Ammon's horn (tissue), 1 donor: Measurements from ENCODE around the gene ROBO2.

Source experiments
- DNase-seq: peaks from one replicate; pipeline ENCODE4 v3.0.0-alpha.2; 2016; ENCODE audit warnings: low spot score

Gene ROBO2

GRCh38 chr3:77052051-77052501 lies 12.2 kb downstream of the ROBO2 start:
- DNase-seq = peak; percentile 4

DNA sequence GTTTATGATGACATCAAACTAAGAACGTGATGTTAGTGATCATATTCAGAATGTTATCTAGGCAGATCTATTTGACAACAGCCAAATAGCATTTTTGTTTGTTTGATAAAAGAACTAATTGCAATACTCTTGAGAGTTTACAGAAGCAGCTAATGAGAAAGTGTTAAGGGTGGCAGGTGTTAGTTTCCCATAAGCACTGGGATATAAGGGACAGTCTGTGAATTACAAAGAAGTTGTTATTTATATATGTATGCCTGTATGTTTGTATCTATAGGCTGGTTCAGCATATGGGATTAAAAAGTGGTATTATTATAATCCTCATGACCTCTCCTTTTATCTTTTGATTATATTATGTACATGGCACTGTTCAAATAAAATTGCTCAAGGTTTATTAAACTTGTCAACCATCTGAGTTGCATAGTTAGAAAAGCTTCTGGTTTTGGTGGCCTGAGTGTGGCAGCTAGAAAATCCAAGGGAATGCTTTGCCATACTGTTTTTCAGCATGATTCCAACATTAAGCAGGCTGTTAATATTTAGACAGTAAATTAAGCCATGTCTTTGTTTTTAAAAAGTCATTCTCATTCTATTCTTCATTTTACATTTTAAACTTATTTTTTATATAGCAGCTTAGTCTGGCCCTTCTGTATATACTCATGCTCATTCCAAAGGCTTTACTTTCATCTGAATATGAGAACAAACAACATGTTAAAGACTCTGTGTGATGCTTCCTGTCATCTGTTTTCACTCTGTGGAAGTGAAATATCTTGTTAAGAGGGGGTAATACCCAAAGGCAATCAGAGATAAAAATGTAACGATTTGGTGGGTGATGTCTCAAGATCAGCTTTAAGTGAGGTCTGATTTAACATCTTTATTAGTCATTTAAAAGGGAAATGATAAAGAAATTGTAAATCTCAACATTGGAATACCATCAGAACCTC lies 13.1 kb downstream of the ROBO2 start:
- DNase-seq = no peak

DNA sequence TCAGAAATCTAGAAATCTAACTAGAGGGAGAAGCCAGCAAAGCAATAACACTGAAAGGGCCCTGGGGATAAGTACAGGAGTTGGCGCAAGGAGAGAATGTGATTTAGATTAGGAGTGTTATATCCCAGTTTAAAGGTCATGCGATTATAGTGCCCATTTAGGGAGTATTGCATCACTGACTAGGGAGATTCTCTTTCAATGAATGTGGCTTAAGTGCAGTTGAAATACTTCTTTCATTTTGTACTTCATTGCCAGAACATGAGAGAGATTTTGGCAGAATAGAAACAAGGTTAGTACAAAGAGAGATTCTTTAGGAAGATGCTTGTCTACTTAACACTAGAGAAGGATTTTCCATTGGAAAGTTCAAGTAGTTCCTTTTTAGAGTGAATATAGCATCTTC lies 13.9 kb downstream of the ROBO2 start:
- no peak for DNase-seq

GRCh38 chr3:77055841-77056341 lies 16.0 kb downstream of the ROBO2 start:
- no peak for DNase-seq

DNA sequence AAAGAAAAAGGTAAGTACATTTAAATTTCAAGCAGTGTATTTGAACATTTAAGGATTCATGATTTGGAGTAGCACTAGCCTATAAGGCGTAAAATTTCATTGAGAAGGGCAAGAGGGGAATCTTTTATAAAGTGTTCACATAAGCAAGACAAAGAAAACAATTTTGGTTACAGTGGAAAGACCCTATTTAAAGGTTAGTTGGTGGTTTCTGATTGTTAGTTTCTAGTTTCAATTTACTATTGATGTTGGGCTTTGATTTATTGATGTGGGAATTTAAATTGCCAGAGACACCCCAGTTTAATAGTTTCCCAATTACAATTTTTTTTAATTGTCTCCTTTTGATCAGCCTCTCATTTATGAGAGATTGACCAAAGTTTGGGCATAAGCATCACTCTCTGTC lies 19.5 kb downstream of the ROBO2 start:
- DNase-seq = no peak

- DNase-seq = no peak
These were observed 23.5 kb downstream of the ROBO2 start for GRCh38 chr3:77063423-77063822.

- no peak for DNase-seq
These were observed 25.9 kb downstream of the ROBO2 start for GRCh38 chr3:77065750-77066149.

DNA sequence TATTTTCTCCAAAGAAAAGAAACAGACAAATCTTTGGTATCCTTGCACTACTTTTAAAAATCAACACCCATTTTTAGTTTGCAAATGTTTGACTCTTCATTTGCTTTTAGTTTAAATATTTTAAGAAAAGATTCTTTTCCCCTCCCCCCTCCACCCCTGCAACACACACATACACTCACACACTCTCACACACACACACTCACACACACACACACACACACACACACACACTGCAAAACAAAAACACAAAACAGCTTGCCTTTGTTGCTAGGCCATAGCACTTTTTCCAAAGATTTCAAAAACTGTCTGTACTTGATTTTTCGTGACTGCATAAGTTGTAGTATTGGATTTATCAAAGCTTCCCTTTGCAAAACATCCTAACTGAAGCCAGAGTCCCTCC lies 26.9 kb downstream of the ROBO2 start:
- DNase-seq = no peak

- no peak for DNase-seq
These were observed 28.9 kb downstream of the ROBO2 start for GRCh38 chr3:77068808-77069207.

DNA sequence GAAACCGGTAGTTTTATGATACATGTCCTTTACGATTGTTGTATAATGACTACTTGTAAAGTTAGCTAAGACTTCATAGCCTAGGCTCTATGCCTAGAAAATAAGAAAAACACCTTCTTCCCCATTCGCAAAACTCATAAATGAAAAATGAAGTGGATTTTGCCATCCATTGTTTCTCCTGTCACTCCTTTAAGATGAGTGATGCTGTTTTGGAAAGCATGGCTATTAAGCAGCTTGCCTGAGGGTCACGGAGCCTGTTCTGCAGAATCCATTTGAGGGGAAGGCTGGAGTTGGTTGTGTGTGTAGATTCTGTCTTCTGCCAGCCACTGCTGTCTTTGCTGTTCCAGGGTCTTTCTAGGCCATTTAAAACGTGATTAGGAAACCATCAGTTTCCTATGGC lies 31.5 kb downstream of the ROBO2 start:
- DNase-seq = no peak

DNA sequence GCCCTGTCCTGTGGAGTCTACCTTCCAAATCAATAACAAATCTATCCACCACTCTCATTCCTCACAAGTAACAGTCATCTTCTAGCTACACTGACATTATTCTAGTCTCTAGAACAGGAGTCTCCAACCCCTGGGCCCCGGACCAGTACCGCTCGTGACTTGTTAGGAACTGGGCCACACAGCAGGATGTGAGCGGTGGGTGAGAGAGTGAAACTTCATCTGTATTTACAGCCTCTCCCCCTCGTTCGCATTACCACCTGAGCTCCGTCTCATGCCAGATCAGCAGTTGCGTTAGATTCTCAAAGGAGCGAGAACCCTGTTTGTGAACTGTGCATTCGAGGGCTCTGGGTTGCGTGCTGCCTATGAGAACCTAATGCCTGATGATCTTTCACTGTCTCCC lies 31.9 kb downstream of the ROBO2 start:
- no peak for DNase-seq

DNA sequence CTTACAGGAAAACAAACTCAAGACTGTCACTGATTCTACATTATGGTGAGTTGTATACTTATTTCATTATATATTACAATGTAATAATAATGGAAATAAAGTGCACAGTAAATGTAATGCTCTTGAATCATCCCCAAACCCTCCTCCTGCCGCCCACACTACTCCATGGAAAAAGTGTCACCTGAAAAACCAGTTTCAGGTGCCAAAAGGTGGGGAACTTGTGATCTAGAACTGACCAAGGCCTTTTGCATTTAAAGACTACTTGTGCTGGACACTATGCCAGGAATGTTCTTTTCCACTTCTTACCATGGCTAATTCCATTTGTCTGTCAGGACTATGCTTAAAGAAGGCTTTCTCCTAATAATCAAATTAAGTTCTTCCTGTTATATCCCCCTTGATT lies 32.3 kb downstream of the ROBO2 start:
- DNase-seq = no peak

DNA sequence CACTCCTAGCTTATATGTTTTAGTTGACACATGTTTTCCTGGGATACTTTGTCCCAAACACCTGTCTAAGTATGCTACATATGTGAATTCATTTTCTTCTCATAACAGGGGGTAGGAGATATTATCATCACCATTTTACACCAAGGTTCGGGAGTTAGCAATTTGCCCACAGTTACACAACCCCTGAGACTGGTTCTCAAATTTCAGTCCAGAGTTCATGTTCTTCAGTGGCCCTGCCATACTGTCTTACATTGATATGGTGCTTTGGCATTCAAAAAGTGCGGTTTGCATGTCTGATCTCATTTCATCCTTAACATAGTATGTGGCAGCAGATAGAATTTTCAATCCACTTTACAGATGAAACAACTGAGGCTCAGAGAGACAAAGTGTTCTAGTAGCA lies 38.4 kb downstream of the ROBO2 start:
- no peak for DNase-seq

DNA sequence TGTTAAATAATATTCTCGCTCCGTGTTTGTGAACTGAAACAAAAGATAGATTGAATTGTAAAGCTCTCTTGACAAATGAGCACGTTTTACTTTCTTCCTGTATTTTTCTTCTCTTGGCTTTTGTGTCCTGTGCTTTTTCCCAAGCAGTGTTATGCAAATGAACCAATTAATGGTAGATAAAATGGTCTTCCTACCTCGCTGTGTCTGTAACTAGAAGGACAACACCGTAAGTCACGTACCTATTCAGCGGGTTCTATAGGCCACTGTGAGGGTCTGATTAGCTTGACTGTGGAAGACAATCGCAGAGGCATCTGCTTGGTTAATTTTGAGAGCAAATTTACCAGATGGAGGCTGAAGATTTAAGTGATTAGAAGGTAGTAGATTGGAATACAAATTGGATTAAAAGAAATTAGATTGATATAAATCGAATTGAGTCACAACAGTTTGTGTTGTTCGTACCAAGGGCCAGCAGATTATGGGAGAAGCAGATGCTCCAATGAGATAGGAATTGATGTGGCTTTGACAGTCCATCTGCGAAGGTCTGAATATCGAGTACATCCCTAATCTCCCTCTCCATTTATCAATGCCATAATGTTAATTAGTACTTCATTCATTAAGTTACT lies 40.2 kb downstream of the ROBO2 start:
- DNase-seq = no peak

- DNase-seq = peak; percentile 23
These were observed 41.4 kb downstream of the ROBO2 start for GRCh38 chr3:77081240-77081661.

DNA sequence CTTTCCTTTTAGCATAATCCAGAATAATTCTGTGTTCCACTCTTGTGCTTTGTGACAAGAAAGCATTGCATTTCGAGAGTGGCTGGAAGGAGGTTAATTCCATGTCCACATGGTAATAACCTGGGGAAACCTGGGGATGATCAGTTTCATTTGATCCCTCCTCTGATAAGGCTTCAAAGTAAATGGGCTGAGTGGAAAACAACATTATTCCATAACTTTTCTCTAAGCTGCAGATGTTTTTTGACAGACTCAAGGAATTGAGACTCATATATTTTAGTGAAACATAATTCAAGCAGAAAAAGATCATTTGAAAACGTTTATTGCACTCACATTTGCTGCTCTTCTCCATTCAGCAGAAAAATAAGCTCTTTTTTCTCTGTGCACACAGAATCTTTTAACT lies 44.6 kb downstream of the ROBO2 start:
- no peak for DNase-seq

GRCh38 chr3:77086408-77086807 lies 46.5 kb downstream of the ROBO2 start:
- DNase-seq = no peak

GRCh38 chr3:77091809-77092208 lies 51.9 kb downstream of the ROBO2 start:
- no peak for DNase-seq

- DNase-seq = no peak
These were observed 53.2 kb downstream of the ROBO2 start for GRCh38 chr3:77093101-77093500.

- DNase-seq = no peak
These were observed 56.2 kb downstream of the ROBO2 start for GRCh38 chr3:77096145-77096544.

DNA sequence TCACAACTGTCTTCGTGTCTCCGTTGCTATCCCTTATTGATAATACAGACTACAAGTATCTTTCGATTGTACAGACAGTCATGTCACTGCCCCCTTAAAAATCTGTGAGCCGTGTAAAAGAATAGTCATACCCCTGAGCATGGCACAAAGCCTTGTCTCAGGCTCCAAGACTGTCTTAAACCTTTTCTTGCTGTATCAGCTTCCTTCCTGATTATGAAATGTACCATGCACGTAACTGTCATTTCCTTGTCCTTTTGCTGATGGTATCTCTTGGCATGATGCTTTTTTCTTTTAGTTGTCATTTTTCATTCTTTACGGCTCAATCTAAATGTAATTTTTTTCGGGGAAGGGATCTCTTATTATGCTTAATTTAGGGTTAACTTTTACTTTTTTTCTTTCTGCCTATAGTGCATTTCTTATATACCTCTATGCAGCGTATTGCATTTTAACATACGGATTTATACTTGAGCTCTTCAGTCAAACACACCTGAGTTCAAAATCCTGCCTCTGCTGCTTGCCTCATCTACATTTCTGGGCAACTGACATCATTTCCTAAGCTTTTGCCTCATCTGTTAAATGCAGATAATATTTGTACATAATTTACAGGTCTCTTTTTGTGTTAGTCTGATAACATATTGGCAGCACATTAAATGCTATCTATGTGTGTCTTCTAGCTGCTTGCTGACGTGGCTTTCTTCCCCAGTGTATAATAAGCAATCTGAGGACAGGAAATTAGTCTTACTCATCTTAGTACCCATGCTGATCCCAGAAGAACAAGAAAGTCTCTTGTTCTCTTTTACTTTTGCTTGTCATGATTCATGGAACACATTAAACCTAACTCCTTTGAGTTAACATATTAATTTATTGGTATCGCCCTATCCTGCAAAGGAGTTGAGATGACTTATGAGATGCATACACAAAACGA lies 57.3 kb downstream of the ROBO2 start:
- no peak for DNase-seq
